ENCODE data around the gene SMIM43.
"Not testable (repeated sequence)": the region's sequence is repeated elsewhere in the genome, so short reads cannot be mapped to it uniquely, and the experiment has no call there.

SMIM43 gene

GRCh38 chr4:121741751-121742150 lies 23.2 kb downstream of the SMIM43 start:
- DNase-seq = no peak
- in situ Hi-C loops (cut with HindIII; ENCODE audit: low pct_ligation_motif_present, low pct_unique_long_range_greater_than_20kb, low sequenced_read_pairs) = no loop called here

GRCh38 chr4:121740796-121741409 lies 24.1 kb downstream of the SMIM43 start:
- no peak for DNase-seq
- in situ Hi-C loops (cut with HindIII; ENCODE audit: low pct_ligation_motif_present, low pct_unique_long_range_greater_than_20kb, low sequenced_read_pairs) = no loop called here

GRCh38 chr4:121739575-121739974 lies 25.4 kb downstream of the SMIM43 start:
- DNase-seq = no peak
- in situ Hi-C loops (cut with HindIII; ENCODE audit: low pct_ligation_motif_present, low pct_unique_long_range_greater_than_20kb, low sequenced_read_pairs) = no loop called here

DNA sequence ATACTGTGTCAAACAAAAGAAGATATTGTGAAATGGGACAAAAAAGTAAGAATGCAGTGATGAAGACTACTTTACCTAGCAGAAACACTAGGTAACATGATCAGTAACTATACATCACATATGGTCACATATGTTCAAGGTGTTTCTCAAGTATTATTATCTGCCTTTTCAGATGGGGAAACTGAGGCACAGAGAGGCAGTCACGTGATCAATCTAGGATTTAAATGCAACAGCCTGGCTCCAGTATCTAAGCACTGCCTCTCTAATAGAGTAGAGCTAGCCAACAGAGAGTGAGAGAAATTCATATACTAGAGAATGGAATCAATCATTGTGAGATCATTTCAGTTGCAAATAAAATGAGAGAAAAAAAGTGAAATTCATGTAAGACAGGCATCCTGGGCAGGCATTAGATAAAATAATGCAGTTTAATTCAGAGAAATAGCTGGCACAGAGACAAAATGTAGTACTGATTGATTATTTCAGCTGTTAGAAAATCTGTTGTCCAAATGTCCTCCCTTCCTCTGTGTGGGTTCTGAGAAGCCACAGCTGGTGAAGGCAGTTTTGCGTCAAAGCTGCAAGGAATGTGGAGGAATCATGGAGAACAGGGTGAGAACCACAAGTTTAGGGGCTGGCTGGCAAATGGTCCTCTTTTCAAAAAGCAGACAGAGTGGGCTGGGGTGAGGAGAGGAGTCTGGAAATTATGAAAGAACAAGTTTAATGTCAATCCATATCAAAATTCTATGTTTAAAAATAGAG lies 26.0 kb downstream of the SMIM43 start:
- in situ Hi-C loops (cut with HindIII; ENCODE audit: low pct_ligation_motif_present, low pct_unique_long_range_greater_than_20kb, low sequenced_read_pairs) = no loop called here
- DNase-seq = no peak

DNA sequence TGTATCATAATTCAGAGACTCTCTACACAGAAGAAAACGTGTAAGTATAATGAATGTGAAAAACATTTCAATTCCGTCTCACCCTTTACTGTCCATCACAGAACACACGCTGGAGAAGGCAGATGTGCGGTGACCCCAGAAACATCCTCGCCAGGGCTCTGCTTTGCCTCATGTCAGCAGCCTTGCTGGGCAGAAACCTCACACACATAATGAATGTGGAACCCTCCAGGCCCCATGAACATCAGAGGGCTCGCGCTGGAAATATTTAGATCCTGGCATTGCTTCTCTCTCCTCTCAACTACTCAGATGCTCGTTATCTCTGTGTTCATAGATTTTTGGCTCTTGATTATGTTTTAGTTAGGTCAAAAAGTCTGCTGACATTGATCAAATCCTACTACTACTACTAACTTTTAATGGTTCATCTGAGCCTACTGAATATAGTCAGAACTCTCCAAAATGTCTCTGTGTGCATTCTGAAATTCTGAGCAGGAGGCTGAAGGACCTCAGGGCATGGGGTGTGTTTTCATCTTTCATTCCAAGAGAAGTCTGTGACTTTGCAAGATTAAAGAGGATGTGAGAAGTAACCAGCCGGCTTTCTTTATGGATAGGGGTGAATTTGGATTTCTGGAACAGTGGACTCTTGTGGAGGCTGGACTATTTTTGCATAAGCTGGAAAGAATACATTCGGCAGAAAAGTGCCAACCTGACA lies 27.0 kb downstream of the SMIM43 start:
- DNase-seq = no peak
- in situ Hi-C loops (cut with HindIII; ENCODE audit: low pct_ligation_motif_present, low pct_unique_long_range_greater_than_20kb, low sequenced_read_pairs) = no loop called here

DNA sequence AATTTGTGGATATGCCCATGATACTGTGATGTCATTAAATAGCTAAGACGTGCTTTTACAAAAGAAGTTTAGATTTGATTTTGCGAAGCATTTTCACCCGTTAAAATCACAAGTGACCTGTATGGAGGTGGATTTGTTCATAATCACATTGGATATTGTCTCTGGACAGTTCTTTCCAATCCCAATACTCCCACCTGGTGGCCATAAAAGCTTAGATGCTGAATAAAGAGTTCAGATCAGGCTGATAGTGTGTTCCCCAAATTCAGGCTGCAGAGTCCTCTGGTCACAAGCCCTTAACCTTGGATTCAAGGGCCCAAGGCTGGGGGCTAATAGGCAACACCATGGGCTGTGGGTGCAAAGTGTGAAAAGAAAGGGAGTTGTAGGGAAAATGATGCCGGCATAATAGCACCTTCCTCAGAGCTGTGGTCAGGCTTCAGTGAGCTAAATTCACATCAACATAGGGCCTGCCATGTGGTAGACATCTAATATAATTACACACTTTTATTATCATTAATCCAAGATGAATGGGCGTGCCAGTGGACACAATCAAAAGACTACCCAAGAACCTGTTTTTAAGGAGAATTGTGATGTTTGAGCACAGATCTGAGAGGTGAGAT lies 28.1 kb downstream of the SMIM43 start:
- peak; percentile 73 for DNase-seq
- in situ Hi-C loops (cut with HindIII; ENCODE audit: low pct_ligation_motif_present, low pct_unique_long_range_greater_than_20kb, low sequenced_read_pairs) = no loop called here

DNA sequence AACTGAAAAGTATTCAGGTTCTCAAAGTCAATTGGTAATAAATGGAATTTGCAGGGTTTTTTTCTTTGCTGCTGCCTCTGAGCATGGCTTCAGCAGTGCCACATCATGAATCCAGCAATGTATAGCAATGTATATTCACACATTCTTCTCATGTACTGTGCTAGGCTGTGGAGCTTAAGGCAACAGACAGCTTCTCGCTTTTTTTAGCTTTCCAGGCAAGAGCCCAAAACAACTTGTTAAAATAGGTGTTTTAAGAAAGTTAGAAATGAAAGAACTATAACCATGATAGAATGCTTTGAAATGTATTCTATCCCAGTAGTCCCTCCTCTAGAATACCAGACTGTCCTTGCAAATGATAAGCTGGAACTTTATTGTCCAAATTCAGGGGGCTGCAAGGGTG lies 30.4 kb downstream of the SMIM43 start:
- no peak for DNase-seq
- in situ Hi-C loops (cut with HindIII; ENCODE audit: low pct_ligation_motif_present, low pct_unique_long_range_greater_than_20kb, low sequenced_read_pairs) = no loop called here

- in situ Hi-C loops (cut with HindIII; ENCODE audit: low pct_ligation_motif_present, low pct_unique_long_range_greater_than_20kb, low sequenced_read_pairs) = no loop called here
These were observed 31.0 kb downstream of the SMIM43 start for GRCh38 chr4:121733942-121734341.

GRCh38 chr4:121729753-121730152 lies 35.2 kb downstream of the SMIM43 start:
- in situ Hi-C loops (cut with HindIII; ENCODE audit: low pct_ligation_motif_present, low pct_unique_long_range_greater_than_20kb, low sequenced_read_pairs); DNase-seq: not testable (repeated sequence)

More at GRCh38 chr4:121733942-121734341, 31.0 kb downstream of the SMIM43 start:
- DNase-seq = peak; percentile 16

DNA sequence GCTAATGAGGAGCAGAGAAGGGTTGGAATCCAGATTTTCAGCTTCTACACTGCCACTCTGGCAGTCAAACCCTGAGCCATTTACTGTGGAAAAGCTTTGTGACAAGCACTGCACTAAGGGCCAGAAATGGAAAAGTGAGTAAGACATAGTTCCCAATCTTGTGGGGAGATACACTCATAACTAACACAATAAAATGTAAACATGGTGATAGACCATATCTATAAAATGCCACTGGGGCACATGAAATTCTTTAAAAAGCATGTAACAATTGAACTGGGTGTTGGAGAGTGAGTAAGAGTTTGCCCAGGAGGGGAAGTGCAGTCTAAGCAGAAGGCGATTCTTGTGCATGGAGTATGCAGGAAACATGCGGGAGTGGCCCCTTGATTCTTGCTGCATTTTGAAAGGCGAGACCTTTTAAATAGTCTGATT lies 36.2 kb downstream of the SMIM43 start:
- DNase-seq = peak; percentile 20
- in situ Hi-C loops (cut with HindIII; ENCODE audit: low pct_ligation_motif_present, low pct_unique_long_range_greater_than_20kb, low sequenced_read_pairs) = no loop called here

- in situ Hi-C loops (cut with HindIII; ENCODE audit: low pct_ligation_motif_present, low pct_unique_long_range_greater_than_20kb, low sequenced_read_pairs) = no loop called here
- DNase-seq = peak; percentile 30
These were observed 36.9 kb downstream of the SMIM43 start for GRCh38 chr4:121728066-121728465.

GRCh38 chr4:121726642-121727268 lies 38.2 kb downstream of the SMIM43 start:
- peak; percentile 74 for DNase-seq
- in situ Hi-C loops (cut with HindIII; ENCODE audit: low pct_ligation_motif_present, low pct_unique_long_range_greater_than_20kb, low sequenced_read_pairs) = no loop called here

- in situ Hi-C loops (cut with HindIII; ENCODE audit: low pct_ligation_motif_present, low pct_unique_long_range_greater_than_20kb, low sequenced_read_pairs) = no loop called here
- no peak for DNase-seq
These were observed 40.3 kb downstream of the SMIM43 start for GRCh38 chr4:121724671-121725070.

DNA sequence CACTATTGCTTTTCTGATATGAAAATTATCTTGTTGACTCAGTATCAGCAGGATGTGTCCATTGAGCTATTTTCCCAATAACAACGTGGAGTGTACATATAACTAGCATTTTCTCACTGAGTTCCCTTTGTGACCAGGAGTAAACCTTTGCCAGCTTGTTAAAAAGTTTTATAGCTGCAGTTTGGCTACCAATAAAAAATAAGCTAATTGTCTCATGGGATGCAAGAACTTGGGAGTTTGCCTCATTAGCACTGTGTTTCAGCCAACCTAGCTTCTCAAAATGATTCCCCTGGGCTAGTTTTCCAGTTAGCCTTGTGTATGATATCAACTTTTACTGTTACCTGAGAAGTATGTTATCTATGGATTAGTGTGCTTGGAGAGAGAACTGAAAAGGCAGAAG lies 43.3 kb downstream of the SMIM43 start:
- in situ Hi-C loops (cut with HindIII; ENCODE audit: low pct_ligation_motif_present, low pct_unique_long_range_greater_than_20kb, low sequenced_read_pairs) = no loop called here
- DNase-seq = no peak

GRCh38 chr4:121720109-121720508 lies 44.9 kb downstream of the SMIM43 start:
- DNase-seq = no peak
- in situ Hi-C loops (cut with HindIII; ENCODE audit: low pct_ligation_motif_present, low pct_unique_long_range_greater_than_20kb, low sequenced_read_pairs) = no loop called here

DNA sequence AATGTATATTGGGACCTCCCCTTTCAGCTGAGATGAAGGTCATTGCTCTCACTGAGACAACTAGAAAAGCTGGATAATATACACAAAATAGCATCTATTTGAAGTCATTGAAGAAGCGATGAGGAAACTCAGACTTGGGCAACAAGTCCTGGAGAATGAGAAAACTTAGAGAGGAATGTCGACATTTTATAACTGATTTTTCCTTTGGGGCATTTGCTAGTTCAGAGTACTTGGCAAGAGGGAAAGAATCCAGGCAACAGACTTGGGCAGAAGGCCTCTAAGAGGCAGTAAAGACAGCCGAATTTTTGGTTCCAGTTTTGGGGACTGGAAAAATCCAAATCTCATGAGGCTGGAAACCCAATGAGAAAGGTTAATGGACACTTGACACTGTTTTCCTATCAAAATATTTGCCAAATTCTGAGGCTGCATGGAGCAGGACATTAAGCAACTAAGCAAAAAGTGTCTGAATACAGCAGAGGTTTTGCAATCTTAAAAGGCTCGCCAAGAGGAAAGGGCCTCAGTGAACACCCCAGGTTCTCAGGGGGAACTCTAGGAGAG lies 47.2 kb downstream of the SMIM43 start:
- in situ Hi-C loops (cut with HindIII; ENCODE audit: low pct_ligation_motif_present, low pct_unique_long_range_greater_than_20kb, low sequenced_read_pairs) = no loop called here
- DNase-seq = no peak

- no peak for DNase-seq
- in situ Hi-C loops (cut with HindIII; ENCODE audit: low pct_ligation_motif_present, low pct_unique_long_range_greater_than_20kb, low sequenced_read_pairs) = no loop called here
These were observed 50.4 kb downstream of the SMIM43 start for GRCh38 chr4:121714548-121714947.

DNA sequence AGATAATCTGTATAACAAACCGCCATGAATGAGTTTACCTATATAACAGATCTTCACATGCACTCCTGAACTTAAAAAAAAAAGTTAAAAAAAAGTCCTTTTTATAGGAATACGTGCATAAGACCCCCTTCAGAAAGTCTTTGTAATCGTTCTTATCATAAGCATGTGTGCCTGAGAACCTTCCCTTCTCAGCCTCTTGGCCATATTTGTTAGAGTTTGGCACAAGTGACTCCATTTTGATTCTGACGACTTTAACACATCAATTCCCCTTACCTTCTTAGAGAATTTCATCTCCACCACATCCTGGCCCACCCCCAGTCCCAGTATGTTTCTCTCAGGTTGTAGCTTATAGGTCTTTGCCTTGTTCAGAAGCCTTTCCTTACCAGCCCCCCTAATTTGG lies 52.2 kb downstream of the SMIM43 start:
- in situ Hi-C loops (cut with HindIII; ENCODE audit: low pct_ligation_motif_present, low pct_unique_long_range_greater_than_20kb, low sequenced_read_pairs) = no loop called here

More for the DNA sequence above, 52.2 kb downstream of the SMIM43 start:
- no peak for DNase-seq
